Activated T-cell treated with anti-CD3 and anti-CD28 coated beads for 48 hours (primary cell): Measurements from ENCODE around the gene MINK1.

Experiments used
- DNase-seq: peaks from one replicate; pipeline ENCODE4 v3.0.0-alpha.2; 2020; ENCODE audit warnings: low read depth

Gene MINK1

DNA sequence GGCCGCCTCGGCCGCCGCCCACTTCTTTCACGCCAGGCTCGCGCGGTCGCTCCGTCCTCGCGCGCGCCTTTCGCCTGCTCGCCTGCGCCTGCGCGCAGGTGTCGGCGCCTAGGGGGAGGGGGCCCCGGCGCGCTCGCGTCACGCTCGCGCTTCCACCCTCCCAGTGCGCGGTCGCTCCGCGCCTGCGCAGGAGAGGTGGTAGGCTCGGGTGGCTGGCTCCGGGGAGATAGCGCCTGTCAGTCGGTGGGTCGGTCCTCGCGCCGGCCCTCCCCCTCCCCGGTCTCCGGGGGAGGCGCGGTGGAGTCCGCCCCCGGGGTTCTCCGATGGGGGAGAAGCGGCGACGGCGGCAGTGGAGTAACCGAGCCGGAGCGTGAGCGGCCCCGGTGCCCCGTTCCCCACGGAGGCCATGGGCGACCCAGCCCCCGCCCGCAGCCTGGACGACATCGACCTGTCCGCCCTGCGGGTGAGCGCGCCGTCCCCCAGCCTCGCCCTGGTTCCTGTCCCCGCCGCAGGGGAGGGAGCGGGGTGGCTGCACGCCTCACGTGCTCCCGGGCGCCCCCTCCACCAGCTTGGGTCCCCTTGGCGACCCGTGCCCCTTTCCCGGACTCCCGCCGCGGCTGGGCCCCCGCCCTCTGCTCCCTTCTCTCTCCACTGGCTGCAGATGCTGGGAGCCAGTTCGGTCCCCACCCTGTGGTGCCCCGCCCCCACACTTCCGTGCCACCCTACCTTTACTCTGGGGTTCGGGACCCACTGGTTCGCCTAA lies at the start of gene MINK1:
TSS of gene MINK1 (plus strand) at position 163 of the 763 bp plus-strand sequence. CDS start at position 407, 244 bp downstream.
- DNase-seq = peak; percentile 90

DNA sequence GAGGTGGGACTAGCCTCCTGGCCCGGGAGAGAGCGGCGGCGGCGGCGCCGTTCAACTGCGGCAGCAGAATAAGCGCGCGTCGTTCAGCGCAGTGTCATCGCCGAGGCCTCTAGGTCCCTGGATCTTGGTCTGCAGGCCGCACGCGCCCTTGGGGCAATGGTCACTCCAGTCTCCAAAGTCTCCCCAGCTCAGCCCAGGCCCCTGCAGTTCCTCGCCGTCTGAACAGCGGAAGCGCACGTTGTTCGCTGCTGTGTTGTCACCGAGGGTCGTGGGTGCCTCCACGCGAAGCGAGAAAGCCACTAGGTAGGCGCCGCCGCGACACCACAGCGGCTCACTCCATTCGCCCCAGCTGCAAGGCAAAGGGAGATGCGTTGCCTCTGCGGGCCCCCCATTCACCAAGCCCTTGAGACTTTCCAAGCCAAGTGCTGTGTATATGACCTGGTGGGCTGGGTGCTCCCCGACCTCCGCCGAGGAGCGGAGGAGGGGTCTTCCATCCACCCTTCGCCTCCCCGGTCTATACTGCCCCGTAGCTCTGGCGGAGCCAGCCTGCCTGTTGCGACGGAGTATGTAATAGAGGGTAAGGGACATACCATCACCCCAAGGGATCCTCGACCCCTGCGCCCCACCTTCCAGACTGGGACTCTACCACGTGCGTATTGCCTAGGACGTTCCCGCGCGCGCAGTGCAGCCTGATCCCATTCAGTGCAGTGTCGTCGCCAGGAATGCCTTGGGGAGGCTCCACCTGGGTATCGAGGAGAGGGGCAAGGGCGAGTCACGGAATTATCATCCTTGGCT lies 47.6 kb upstream of the MINK1 start:
- DNase-seq = no peak

DNA sequence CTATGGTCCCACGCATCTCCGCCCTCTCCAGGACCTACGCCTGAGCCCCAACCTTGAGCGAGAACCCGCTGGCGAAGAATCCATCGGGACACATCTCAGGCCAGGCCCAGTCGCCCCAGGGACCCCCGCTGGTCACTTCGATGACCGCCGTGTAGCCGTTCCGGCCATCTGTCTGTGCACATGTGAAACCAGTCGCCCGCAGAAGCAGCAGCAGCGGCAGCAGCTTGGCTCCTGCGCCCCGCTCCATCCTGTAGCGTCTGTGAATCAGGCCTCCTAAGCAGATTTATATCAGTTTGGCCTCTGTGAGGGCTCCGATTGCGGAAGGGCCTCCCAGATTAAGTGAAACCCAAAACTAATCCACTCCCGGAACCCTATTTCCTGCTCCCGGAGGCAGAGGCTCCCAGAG lies 47.0 kb upstream of the MINK1 start, which contains the start of gene VMO1:
TSS of gene VMO1 (minus strand) at position 259 of the 406 bp plus-strand sequence. CDS start at position 247, 12 bp downstream.
- no peak for DNase-seq

DNA sequence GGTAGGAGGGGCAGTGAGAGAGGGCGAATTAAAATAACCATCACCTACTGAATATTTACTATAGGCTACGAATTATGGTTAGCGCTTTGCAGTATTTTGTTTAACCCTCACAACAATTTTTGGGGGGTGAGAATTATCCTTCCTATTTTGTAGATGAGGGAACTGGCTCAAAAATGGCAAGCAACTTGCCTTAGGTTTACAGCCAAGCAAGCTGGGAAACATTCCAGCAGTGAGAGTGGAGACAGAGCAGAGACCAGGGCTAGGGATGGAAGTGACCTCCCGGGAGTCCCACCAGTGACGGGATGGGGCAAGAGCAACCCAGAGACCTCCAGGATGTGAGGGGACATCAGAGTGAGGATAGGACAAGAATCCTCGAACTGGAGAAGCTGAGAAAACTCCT lies 46.6 kb upstream of the MINK1 start:
- DNase-seq = no peak

GRCh38 chr17:4788159-4788806 lies 44.9 kb upstream of the MINK1 start:
- no peak for DNase-seq

DNA sequence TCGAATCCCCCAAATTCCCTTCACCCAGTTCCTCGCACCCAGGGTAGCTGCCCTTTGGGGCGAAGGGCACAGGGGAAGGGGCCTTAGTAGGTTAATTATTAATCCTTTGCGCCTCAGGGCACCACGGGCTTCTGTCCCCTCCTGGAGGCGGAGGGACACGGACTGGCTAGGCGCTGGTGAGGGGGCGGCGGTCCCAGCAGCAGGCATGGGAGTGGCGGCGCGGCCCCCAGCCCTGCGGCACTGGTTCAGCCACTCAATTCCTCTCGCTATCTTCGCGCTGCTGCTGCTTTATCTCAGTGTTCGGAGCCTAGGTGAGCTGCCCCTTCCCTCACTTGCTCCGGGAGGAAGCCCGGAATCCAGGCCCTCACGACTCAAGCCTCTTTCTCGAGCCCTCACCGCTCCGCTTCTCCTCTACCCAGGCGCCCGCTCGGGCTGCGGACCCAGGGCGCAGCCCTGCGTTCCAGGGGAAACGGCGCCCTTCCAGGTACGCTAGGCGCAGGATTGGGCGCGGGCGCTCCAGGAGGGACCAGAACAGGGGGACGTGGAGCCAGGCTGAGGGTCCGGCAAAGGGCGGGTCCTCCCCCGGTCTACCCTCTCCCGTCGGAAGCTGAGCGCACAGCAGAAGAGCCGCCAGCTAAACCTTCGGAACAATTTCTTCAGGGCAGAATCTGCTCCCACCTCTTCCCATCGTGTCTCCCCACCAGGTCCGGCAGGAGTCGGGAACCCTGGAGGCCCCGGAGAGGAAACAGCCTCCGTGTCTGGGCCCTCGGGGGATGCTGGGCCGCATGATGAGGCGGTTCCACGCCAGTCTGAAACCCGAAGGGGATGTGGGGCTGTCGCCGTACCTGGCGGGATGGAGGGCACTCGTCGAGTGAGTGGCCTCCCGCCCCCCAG lies 44.1 kb upstream of the MINK1 start, which contains the start of gene GLTPD2:
TSS of gene GLTPD2 (plus strand) at position 158 of the 894 bp plus-strand sequence. CDS start at position 206, 48 bp downstream.
- DNase-seq = no peak

- no peak for DNase-seq
Observed at GRCh38 chr17:4789701-4789950, 43.5 kb upstream of the MINK1 start.

DNA sequence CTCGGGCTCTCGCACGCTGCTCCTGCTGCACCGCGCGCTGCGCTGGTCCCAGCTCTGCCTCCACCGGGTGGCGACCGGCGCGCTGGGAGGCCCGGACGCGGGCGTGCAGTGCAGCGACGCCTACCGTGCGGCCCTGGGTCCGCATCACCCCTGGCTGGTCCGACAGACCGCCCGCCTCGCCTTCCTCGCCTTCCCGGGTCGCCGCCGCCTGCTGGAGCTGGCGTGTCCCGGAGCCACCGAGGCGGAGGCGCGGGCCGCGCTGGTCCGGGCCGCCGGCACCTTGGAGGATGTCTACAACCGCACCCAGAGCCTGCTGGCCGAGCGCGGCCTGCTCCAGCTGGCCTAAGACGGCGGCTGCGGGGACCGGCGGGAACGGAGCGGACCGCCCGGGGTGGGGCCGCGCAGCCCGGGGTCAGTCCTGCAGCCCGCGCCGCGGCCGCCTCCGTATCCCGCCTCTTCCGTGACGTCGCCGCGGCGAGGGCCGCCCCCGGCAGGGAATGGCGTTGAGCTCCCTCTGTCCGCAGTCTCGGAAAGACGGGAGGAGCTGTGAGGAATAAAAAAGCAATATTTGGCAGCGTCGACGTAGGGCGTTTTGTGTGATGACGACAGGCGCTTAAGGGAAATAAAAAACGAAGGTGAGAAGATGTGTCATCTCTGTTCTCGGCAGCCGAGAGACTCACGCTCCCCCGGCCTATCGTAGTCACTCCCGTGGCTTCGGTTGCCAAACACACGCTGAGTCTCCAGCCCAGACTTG lies 43.0 kb upstream of the MINK1 start:
- peak; percentile 83 for DNase-seq

GRCh38 chr17:4790705-4791088 lies 42.4 kb upstream of the MINK1 start:
- DNase-seq = no peak

GRCh38 chr17:4795168-4795567 lies 38.0 kb upstream of the MINK1 start:
- DNase-seq = no peak

DNA sequence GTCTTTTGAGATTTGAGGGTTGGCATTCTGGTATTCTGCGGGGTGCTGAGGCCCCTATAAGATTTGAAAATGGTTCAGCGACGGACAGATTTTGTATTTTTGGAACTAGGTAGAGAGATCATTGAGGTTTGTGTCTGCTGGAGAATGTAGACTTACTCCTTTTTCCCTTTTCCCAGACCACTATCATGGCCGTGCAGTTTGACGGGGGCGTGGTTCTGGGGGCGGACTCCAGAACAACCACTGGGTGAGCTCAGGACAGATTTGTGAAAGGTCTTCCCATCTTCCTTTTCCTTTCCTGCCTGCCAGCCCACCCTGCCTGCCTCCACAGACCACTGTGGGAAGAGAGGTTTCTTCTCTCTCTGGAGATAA lies 36.6 kb upstream of the MINK1 start:
- DNase-seq = no peak

- no peak for DNase-seq
Observed at GRCh38 chr17:4800462-4801196, 32.5 kb upstream of the MINK1 start.

- DNase-seq = no peak
Observed at GRCh38 chr17:4802228-4802627, 30.9 kb upstream of the MINK1 start, which contains the start of gene C17orf114. Gene C17orf114 (minus strand): TSS chr17:4802328.

- DNase-seq = no peak
Observed at GRCh38 chr17:4806456-4806776, 26.7 kb upstream of the MINK1 start.

DNA sequence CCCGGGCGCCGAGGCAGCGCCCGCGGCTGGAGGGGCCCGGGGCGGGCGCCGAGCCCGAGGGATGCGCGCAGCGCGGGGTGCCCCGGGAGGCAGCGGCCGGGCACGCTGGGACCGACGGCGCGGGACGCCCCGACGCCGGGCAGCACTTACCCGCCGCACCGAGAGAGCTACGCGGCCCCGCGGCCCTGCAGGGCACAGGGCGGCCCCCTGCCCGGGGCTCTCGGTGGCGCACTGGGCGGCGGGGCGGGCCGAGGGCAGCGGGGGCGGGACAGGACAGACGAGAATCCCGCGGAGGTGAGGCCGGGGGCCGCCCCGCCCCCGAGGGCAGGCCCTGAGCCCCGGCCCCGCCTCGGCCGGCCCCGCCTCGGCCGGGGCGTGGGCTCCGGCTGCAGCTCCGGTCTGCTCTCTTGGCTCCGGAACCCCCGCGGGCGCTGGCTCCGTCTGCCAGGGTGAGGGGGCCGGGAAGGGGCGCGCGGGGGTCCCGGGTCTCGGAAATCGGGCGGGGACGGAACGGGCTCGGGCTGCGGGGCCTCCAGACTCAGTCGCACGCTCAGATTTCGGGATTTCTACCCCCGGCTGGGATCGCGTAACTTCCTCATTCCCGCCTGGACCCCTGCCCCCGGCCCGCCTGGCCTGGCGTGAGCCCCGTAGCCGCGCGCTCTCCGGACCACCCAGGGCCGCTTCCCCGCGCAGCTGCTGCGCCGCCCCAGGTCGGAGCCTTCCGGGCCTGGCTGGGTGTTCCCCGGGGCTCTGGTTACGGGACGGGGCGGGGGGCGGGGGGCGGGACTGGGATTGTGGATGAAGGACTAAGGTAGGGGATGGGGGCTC lies 26.1 kb upstream of the MINK1 start, which contains the start of gene PLD2:
TSS of gene PLD2 (plus strand) at position 376 of the 828 bp plus-strand sequence. CDS start 621 bp downstream, outside the sequence.
- peak; percentile 89 for DNase-seq

DNA sequence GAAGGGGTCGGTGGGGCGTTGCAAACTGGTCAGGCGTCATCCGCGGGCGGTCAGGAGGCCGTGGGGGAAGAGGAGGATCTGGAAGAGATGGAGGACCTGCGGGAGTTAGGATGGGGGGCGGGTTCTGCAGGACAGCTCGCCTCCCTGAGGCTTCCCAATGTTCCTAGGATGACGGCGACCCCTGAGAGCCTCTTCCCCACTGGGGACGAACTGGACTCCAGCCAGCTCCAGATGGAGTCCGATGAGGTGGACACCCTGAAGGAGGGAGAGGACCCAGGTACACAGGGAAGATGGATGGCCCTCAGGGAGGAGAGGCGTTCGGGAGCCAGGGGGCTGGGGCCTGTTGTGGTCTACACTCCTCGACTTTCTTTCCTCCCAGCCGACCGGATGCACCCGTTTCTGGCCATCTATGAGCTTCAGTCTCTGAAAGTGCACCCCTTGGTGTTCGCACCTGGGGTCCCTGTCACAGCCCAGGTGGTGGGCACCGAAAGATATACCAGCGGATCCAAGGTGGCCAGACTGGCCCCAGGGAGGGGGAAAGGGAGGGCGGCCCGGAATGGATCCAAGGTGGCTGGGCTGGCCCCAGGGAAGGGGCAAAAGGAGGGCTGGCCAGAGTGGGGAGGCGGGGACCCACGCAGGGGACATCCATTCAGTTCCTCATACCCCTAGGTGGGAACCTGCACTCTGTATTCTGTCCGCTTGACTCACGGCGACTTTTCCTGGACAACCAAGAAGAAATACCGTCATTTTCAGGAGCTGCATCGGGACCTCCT lies 25.3 kb upstream of the MINK1 start:
- DNase-seq = no peak

- no peak for DNase-seq
Observed at GRCh38 chr17:4808378-4808767, 24.8 kb upstream of the MINK1 start.

GRCh38 chr17:4810696-4811290 lies 22.3 kb upstream of the MINK1 start:
- no peak for DNase-seq
